Right atrium auricular region (tissue), 2 donors: ENCODE data around the gene TLL1. TPM values are rescaled to one million over a fixed set of nuclear protein-coding genes. Genes with fewer than 3 reads are reported as not detected.

ENCODE experiments used
- DNase-seq: peaks from one replicate; pipeline ENCODE4 v3.0.0-alpha.2; 2019; ENCODE audit warnings: low spot score
- H3K27ac ChIP-seq, 2 donors: fragments of 200-600 bp; sonication (generic); 1 replicate in 1 of 2; 2 replicates in 1 of 2; pipeline ENCODE4 v1.5.1; 2016 to 2019
- H3K27me3 ChIP-seq, 2 donors: fragments of 200-600 bp; sonication (generic); one replicate each; pipeline versions ENCODE4 v1.5.1 to v1.6.0; 2017 to 2019
- H3K36me3 ChIP-seq: fragments of 200-600 bp; sonication (generic); one replicate; pipeline ENCODE4 v1.5.1; 2016
- H3K4me1 ChIP-seq, 2 donors: fragments of 200-600 bp; sonication (generic); one replicate each; pipeline versions ENCODE4 v1.5.1 to v1.6.0; 2017 to 2019
- H3K4me3 ChIP-seq, 2 donors: fragments of 200-600 bp; sonication (generic); 1 replicate in 1 of 2; 2 replicates in 1 of 2; pipeline ENCODE4 v1.5.1; 2017 to 2019; ENCODE audit warnings: mild to moderate bottlenecking in 1 of 2, moderate library complexity in 1 of 2
- H3K9me3 ChIP-seq, 2 donors: fragments of 200-600 bp; sonication (generic); one replicate each; pipeline ENCODE4 v1.5.1; 2019
- total RNA-seq, 2 donors: library from RNA; depleted of rRNA; stranded (reverse); fragments of >200 nt; gene quantifications; one replicate each; pipeline ENCODE4 v1.1.0, GENCODE V29; 2016
- TF ChIP-seq, protein P1 (sequence below), 2 donors: fragments of 200-600 bp; sonication (generic); IDR thresholded peaks; one replicate each; pipeline ENCODE4 v1.5.1; 2019; ENCODE audit warnings: antibody characterized with exemption in 2 of 2

The TLL1 gene
- total RNA-seq, 2 donors from 2014 or later: 1.7 to 4.4 TPM

- no peak for DNase-seq
- Histone ChIP-seq H3K27me3 (no peaks in the 10 kb centered on the region), H3K9me3 (no peaks in the 10 kb centered on the region), H3K4me1 (no peaks in the 10 kb centered on the region), H3K36me3 (no peaks in the 10 kb centered on the region), H3K4me3 (no peak overlapping the region), H3K27ac (peak overlapping the region in 1 of 2 donors; percentile 42)
- TF ChIP-seq, protein P1, sequence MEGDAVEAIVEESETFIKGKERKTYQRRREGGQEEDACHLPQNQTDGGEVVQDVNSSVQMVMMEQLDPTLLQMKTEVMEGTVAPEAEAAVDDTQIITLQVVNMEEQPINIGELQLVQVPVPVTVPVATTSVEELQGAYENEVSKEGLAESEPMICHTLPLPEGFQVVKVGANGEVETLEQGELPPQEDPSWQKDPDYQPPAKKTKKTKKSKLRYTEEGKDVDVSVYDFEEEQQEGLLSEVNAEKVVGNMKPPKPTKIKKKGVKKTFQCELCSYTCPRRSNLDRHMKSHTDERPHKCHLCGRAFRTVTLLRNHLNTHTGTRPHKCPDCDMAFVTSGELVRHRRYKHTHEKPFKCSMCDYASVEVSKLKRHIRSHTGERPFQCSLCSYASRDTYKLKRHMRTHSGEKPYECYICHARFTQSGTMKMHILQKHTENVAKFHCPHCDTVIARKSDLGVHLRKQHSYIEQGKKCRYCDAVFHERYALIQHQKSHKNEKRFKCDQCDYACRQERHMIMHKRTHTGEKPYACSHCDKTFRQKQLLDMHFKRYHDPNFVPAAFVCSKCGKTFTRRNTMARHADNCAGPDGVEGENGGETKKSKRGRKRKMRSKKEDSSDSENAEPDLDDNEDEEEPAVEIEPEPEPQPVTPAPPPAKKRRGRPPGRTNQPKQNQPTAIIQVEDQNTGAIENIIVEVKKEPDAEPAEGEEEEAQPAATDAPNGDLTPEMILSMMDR (IDR thresholded peaks at IDR 0.05): no peak
Measured at GRCh38 chr4:165838575-165838974, 34.5 kb upstream of the TLL1 start.

DNA sequence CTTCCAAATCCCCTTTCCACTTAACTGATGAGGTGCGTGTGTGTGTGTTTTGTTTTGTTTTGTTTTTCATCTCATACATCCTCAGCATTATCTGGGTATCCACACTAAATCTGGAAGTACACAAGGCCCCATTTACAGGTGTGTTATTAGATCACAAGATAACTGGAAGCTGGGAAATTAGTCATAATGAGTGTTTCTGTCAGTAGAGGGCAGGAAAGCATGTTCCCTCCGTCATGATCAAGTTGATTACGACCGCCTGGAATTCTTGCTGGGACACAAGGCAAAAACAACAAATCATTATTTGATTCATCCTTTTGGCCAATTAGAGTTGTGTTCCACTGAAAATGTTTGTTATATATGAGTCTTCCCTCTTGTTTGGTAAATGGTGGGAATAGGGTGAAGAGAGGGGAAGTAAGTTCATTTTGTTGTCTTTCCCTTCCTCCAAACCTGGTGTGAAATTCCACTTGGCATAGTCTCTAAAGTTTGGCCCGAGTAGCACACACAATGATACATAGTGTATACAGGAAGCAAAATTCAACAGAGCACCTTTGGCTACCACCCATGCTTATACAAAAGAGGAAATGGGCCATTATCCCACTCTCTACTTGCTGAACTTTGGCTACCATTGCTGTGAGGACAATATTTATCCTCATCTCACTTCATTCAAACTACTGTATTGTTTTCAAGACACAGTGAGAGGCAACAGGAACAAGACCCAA, 33.3 kb upstream of the TLL1 start:
- Histone ChIP-seq H3K4me1 (no peaks in the 10 kb centered on the region), H3K27me3 (no peaks in the 10 kb centered on the region), H3K4me3 (no peak overlapping the region), H3K36me3 (no peaks in the 10 kb centered on the region), H3K9me3 (no peaks in the 10 kb centered on the region), H3K27ac (peak overlapping the region; percentile 9 to 25)
- TF ChIP-seq, protein P1 (IDR thresholded peaks at IDR 0.05): no peak
- no peak for DNase-seq

DNA sequence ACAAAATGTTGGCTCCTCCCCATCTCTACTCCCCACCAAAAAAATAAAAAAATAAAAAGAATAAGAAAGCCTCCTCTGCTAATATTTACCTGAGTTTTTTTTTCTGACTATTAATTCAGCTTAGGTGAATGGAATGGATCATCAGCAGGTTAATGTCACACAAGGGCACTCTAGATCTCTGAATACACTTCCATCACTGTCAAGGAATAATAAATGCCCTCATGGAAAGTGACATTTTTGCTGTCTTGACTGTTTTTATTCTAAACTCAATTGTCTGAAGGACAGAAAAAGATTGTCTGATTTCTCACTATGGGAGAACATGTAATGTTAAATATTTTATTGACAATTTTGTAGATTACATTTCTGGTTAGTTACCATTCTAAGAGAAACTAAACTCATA, 30.4 kb upstream of the TLL1 start:
- TF ChIP-seq, protein P1 (IDR thresholded peaks at IDR 0.05): no peak
- Histone ChIP-seq H3K4me1 (no peaks in the 10 kb centered on the region), H3K36me3 (no peaks in the 10 kb centered on the region), H3K4me3 (no peak overlapping the region), H3K9me3 (no peaks in the 10 kb centered on the region), H3K27ac (no peak overlapping the region), H3K27me3 (no peaks in the 10 kb centered on the region)
- DNase-seq: no peak

DNA sequence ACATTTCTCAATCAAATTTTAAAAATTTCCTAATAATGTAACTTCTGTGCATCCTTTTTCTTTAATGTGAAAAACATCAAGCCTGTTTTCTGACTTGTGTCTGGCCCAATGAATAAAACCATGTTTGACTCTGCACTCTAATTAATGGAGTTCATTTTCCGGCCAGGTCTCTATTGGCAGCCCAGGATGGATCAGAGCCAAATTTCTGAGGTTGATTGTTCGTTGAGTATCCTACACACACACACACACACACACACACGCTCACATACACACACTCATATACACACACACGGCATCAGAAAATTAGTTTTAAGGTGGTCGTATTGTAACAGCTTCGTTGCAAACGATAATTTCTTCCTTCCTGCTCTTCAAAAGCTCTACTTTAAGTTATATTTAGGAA, 28.9 kb upstream of the TLL1 start:
- Histone ChIP-seq H3K27ac (no peak overlapping the region), H3K4me3 (no peak overlapping the region), H3K9me3 (no peaks in the 10 kb centered on the region), H3K4me1 (no peaks in the 10 kb centered on the region), H3K27me3 (no peaks in the 10 kb centered on the region), H3K36me3 (no peaks in the 10 kb centered on the region)
- TF ChIP-seq, protein P1 (IDR thresholded peaks at IDR 0.05): no peak
- no peak for DNase-seq

- H3K27me3 ChIP-seq: no peaks in the 10 kb centered on the region
- no peaks in the 10 kb centered on the region for H3K4me1 ChIP-seq
- H3K36me3 ChIP-seq: no peaks in the 10 kb centered on the region
- H3K9me3 ChIP-seq: no peaks in the 10 kb centered on the region
- H3K27ac ChIP-seq: no peak overlapping the region
- TF ChIP-seq, protein P1 (IDR thresholded peaks at IDR 0.05): no peak
- H3K4me3 ChIP-seq: no peak overlapping the region
- no peak for DNase-seq
Measured at GRCh38 chr4:165851256-165851655, 21.8 kb upstream of the TLL1 start.

DNA sequence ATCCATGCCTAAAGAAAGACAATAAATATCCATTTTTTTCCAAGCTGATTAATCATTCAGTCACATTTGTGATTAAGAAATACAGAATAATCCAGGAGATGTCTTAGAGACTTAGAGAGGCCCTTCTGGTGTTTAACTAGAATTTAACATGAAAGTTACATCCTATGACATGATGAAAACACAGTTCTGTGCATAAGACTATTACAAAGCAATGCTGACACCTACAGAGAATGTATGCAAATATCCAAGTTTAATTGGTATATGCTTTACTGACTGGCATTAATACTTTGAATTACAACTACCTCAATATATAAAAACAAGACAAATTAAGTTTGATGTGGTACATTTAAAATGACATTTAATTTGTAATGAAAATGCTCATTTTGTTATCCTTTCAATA, 17.8 kb upstream of the TLL1 start:
- no peak for DNase-seq
- no peaks in the 10 kb centered on the region for H3K27me3 ChIP-seq
- TF ChIP-seq, protein P1 (IDR thresholded peaks at IDR 0.05): peak in 1 of 2 donors; percentile 28
- no peak overlapping the region for H3K27ac ChIP-seq
- no peak overlapping the region for H3K4me3 ChIP-seq
- no peaks in the 10 kb centered on the region for H3K9me3 ChIP-seq
- no peaks in the 10 kb centered on the region for H3K36me3 ChIP-seq
- no peaks in the 10 kb centered on the region for H3K4me1 ChIP-seq
